SJCRH30 (cell line): Measurements from ENCODE around the gene HTT-AS. TPM values are rescaled to one million over a fixed set of nuclear protein-coding genes. Genes with fewer than 3 reads are reported as not detected.
"Not testable (repeated sequence)": the region's sequence is repeated elsewhere in the genome, so short reads cannot be mapped to it uniquely, and the experiment has no call there.

Experiments used
- DNase-seq, 2 experiments: peaks; one replicate each; pipeline ENCODE4 v3.0.0-alpha.2; 2015 to 2020
- H3K27ac ChIP-seq: fragments of 250-450 bp; sonication (Bioruptor Pico); 2 replicates; pipeline ENCODE4 v1.5.1; 2020; ENCODE audit warnings: mild to moderate bottlenecking, moderate library complexity
- H3K27me3 ChIP-seq: fragments of 250-450 bp; sonication (Bioruptor Pico); 2 replicates; pipeline ENCODE4 v1.5.1; 2020; ENCODE audit warnings: mild to moderate bottlenecking, moderate library complexity
- H3K36me3 ChIP-seq: fragments of 250-450 bp; sonication (Bioruptor Pico); 2 replicates; pipeline ENCODE4 v1.5.1; 2020; ENCODE audit warnings: mild to moderate bottlenecking, moderate library complexity
- H3K4me1 ChIP-seq: fragments of 250-450 bp; sonication (Bioruptor Pico); 2 replicates; pipeline ENCODE4 v1.5.1; 2020; ENCODE audit warnings: mild to moderate bottlenecking, moderate library complexity
- H3K4me3 ChIP-seq: fragments of 250-450 bp; sonication (Bioruptor Pico); 2 replicates; pipeline ENCODE4 v1.5.1; 2020; ENCODE audit warnings: mild to moderate bottlenecking, moderate library complexity
- H3K9me3 ChIP-seq: fragments of 250-450 bp; sonication (Bioruptor Pico); replicated peaks from 2 replicates; pipeline ENCODE4 v1.5.1; 2020; ENCODE audit warnings: mild to moderate bottlenecking, moderate library complexity
- total RNA-seq: library from RNA; depleted of rRNA; stranded (reverse); fragments of >200 nt; shearing (Covaris generic); gene quantifications from 2 replicates; pipeline ENCODE4 v1.2.3, GENCODE V29; 2014

The HTT-AS gene
- total RNA-seq, 1 experiment from 2014 or later = not detected

DNA sequence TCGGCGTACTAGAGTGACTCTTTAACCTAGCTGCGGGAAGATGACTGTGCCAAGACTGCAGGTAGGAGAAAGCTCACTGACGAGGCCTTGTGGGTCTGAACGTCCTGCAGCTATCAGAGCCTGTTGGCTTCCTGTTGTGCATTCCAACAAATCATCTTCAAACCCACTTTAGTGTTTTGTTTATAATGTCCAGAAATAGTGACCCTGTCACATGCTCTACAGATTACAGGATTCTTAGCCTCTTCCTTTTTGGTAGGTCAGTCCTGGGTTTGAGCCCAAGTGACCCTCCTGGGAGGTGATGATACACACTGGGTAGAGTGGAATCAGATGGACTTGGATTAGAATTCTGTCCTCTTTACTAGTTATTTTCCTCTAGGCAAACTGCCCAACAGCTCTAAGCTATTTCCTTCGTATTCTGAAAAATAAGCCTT, 33.4 kb upstream of the HTT-AS start:
- Histone ChIP-seq H3K27ac (no peak overlapping the region), H3K36me3 (peaks cover 64% of the 10 kb centered on the region)
- DNase-seq = no peak

GRCh38 chr4:3107271-3107670, 32.9 kb upstream of the HTT-AS start:
- Histone ChIP-seq H3K36me3 (peaks cover 62% of the 10 kb centered on the region), H3K9me3 (no peaks in the 10 kb centered on the region), H3K4me3 (no peak overlapping the region), H3K27ac (no peak overlapping the region), H3K4me1 (no peaks in the 10 kb centered on the region), H3K27me3 (no peaks in the 10 kb centered on the region)
- DNase-seq = no peak

More for the DNA sequence above, 33.4 kb upstream of the HTT-AS start:
- no peaks in the 10 kb centered on the region for H3K4me1 ChIP-seq
- H3K9me3 ChIP-seq = no peaks in the 10 kb centered on the region
- H3K27me3 ChIP-seq = no peaks in the 10 kb centered on the region
- no peak overlapping the region for H3K4me3 ChIP-seq

DNA sequence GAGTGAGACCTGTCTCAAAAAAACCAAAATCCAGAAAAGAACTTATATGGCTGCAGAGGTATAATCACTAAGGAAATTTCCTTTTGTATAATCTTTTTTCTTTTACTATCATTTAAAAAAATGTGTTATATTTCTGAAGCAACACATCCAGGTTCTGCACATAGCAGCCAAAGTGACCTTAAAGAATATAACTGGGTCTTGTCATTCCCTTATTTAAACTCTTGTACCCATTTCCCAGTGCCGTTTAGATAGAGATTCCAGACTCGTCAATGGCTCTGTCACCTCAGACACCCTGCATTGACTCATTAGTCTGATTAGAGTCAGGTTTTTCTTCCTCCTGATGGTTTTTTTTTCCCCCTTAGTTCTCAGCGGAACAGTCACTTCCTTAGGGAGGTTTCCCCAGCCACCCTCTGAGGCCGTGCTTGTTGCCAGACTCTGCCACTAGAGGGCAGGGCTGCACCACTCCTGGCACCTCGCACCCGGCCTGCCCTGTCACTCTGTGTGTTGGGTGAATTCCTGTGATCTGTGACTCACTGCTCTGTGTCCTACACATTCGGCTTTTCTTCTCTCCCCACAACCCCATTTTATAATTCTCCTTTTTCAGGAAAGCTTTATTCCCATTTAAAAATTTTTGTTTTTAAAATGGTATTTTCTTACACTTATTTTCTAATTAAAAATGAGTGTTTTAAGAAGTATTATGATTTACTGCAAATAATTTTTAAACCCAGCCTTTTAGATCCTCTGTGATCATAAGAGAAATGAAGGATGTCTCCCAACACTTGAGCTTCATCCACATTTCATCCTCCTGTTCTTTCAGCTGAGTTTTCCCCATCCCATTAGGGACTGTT, 32.2 kb upstream of the HTT-AS start:
- H3K27ac ChIP-seq = no peak overlapping the region
- no peaks in the 10 kb centered on the region for H3K9me3 ChIP-seq
- no peak overlapping the region for H3K4me3 ChIP-seq
- H3K36me3 ChIP-seq = peaks cover 55% of the 10 kb centered on the region
- no peaks in the 10 kb centered on the region for H3K27me3 ChIP-seq
- no peaks in the 10 kb centered on the region for H3K4me1 ChIP-seq
- peak; percentile 79 to 89 for DNase-seq

DNA sequence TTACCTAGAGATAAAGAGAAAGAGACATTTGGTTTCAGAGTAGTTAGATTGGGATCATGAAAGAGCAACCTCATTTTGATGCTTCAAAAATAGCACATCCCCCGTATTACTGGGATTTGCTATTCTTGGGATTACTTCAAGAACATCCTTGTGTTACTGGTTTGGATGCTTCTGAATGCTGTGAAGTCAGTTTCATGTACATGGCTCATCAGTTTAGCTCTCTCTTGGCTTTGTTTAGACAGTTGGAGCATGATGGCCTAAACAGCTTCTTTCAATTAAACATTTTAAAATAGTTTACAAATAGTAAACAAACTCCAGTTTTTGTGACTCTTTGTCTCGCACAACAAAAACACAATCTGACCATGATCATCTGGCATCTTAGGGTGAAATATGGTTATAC, 24.0 kb upstream of the HTT-AS start:
- Histone ChIP-seq H3K4me1 (no peaks in the 10 kb centered on the region), H3K36me3 (peaks cover 25% of the 10 kb centered on the region), H3K27me3 (no peaks in the 10 kb centered on the region), H3K9me3 (no peaks in the 10 kb centered on the region), H3K27ac (no peak overlapping the region), H3K4me3 (no peak overlapping the region)
- no peak for DNase-seq

DNA sequence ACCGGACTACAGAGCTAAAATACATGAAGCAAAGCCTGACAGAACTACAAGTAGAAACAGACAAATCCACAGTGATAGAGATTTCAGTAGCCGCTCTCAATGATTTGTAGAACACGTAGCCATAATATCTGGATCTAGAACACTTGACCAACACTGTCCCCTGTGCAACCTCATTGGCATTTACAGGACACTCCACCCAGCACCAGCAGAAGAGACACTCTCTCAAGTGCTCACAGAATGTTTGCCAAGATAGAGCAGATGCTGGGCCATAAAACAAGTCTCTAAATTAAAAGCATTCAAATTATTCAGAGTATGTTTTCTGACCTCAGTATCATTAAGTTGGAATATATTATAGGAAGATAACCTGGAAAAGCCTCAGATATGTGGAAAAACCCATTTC, 21.9 kb upstream of the HTT-AS start:
- peaks cover 30% of the 10 kb centered on the region for H3K36me3 ChIP-seq
- DNase-seq = no peak
- H3K4me1 ChIP-seq = no peaks in the 10 kb centered on the region
- no peaks in the 10 kb centered on the region for H3K9me3 ChIP-seq
- no peaks in the 10 kb centered on the region for H3K27me3 ChIP-seq
- no peak overlapping the region for H3K27ac ChIP-seq
- no peak overlapping the region for H3K4me3 ChIP-seq

DNA sequence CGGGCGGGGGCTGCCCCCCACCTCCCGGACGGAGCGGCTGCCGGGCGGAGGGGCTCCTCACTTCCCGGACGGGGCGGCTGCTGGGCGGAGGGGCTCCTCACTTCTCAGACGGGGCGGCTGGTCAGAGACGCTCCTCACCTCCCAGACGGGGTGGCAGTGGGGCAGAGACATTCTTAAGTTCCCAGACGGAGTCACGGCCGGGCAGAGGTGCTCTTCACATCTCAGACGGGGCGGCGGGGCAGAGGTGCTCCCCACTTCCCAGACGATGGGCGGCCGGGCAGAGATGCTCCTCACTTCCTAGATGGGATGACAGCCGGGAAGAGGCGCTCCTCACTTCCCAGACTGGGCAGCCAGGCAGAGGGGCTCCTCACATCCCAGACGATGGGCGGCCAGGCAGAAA, 20.4 kb upstream of the HTT-AS start:
- not testable (repeated sequence) for H3K4me3 ChIP-seq, H3K9me3 ChIP-seq, H3K4me1 ChIP-seq, H3K27me3 ChIP-seq, H3K27ac ChIP-seq, DNase-seq
- H3K36me3 ChIP-seq = peaks cover 37% of the 10 kb centered on the region

- Histone ChIP-seq H3K9me3 (no peaks in the 10 kb centered on the region), H3K27me3 (no peaks in the 10 kb centered on the region), H3K4me3 (no peak overlapping the region), H3K36me3 (peaks cover 62% of the 10 kb centered on the region), H3K4me1 (no peaks in the 10 kb centered on the region), H3K27ac (no peak overlapping the region)
- no peak for DNase-seq
These were observed 17.1 kb upstream of the HTT-AS start for GRCh38 chr4:3091464-3091863.

GRCh38 chr4:3087115-3087797, 12.9 kb upstream of the HTT-AS start:
- Histone ChIP-seq H3K27me3 (no peaks in the 10 kb centered on the region), H3K36me3 (peaks cover 41% of the 10 kb centered on the region), H3K27ac (no peak overlapping the region), H3K9me3 (no peaks in the 10 kb centered on the region), H3K4me3 (no peak overlapping the region), H3K4me1 (no peaks in the 10 kb centered on the region)
- no peak for DNase-seq

DNA sequence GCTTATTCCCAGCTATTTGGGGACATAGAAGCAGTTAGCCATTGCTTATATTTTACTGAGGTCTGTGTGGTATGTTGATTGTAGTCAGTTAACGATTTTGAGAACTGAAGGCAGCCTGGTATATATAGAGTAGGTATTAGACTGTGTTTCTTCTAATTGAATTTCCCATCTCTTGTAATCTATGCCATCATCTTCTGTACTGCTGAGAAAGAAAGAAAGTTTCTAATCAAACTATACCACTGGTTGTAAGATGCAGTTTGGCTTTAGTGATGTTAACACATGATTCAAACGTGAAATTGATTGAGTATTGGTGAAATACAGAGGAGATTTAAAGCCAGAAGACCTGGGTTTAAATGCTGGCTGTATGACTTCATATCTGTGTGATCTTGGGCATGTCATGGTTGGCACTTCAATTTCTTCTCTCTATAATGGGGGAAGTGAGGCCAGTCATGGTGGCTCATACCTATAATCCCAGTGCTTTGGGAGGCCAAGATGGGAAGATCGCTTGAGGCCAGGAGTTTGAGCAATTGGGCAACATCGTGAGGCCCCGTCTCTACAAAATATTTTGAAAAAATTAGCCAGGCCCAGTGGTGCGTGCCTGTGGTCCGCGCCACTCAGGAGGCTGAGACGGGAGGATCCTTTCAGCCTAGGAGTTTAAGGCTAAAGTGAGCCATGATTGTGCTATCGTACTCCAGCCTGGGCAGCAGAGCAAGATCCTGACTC, 11.8 kb upstream of the HTT-AS start:
- Histone ChIP-seq H3K4me3 (no peak overlapping the region), H3K36me3 (peaks cover 40% of the 10 kb centered on the region), H3K27me3 (no peaks in the 10 kb centered on the region), H3K9me3 (no peaks in the 10 kb centered on the region), H3K27ac (no peak overlapping the region), H3K4me1 (no peaks in the 10 kb centered on the region)
- no peak for DNase-seq

DNA sequence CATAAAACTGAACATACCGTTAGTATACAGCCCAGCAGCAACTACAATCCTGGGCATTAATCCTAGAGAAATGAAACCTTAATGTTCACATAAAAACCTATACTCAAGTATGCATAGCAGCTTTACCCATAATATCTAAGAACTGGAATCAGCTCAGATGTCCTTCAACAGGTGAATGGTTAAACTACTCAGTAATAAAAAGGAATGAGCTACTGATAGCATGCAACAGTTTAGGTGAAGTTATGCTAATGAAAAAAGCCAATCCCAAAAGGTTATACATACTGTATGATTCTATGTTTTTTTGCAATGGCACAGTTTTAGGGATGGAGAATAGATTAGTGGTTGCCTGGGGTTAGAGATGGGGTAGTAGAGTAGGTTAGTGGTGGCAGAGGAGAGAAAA, 9.4 kb upstream of the HTT-AS start:
- peaks cover 18% of the 10 kb centered on the region for H3K36me3 ChIP-seq
- H3K27me3 ChIP-seq = no peaks in the 10 kb centered on the region
- no peak for DNase-seq
- no peak overlapping the region for H3K4me3 ChIP-seq
- no peak overlapping the region for H3K27ac ChIP-seq
- no peaks in the 10 kb centered on the region for H3K4me1 ChIP-seq
- H3K9me3 ChIP-seq = no peaks in the 10 kb centered on the region

GRCh38 chr4:3082925-3083515, 8.7 kb upstream of the HTT-AS start:
- DNase-seq = no peak
- H3K4me3 ChIP-seq = no peak overlapping the region
- H3K27me3 ChIP-seq = no peaks in the 10 kb centered on the region
- no peaks in the 10 kb centered on the region for H3K4me1 ChIP-seq
- H3K9me3 ChIP-seq = no peaks in the 10 kb centered on the region
- peaks cover 12% of the 10 kb centered on the region for H3K36me3 ChIP-seq
- no peak overlapping the region for H3K27ac ChIP-seq

GRCh38 chr4:3079694-3080123, 5.4 kb upstream of the HTT-AS start:
- no peak overlapping the region for H3K27ac ChIP-seq
- no peaks in the 10 kb centered on the region for H3K27me3 ChIP-seq
- no peak for DNase-seq

DNA sequence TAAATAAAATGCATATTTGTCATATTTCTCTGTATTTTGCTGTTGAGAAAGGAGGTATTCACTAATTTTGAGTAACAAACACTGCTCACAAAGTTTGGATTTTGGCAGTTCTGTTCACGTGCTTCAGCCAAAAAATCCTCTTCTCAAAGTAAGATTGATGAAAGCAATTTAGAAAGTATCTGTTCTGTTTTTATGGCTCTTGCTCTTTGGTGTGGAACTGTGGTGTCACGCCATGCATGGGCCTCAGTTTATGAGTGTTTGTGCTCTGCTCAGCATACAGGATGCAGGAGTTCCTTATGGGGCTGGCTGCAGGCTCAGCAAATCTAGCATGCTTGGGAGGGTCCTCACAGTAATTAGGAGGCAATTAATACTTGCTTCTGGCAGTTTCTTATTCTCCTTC, 3.5 kb upstream of the HTT-AS start:
- H3K36me3 ChIP-seq = no peaks in the 10 kb centered on the region
- no peak overlapping the region for H3K27ac ChIP-seq
- no peak overlapping the region for H3K4me3 ChIP-seq
- H3K9me3 ChIP-seq = no peaks in the 10 kb centered on the region
- no peaks in the 10 kb centered on the region for H3K4me1 ChIP-seq
- no peak for DNase-seq
- no peaks in the 10 kb centered on the region for H3K27me3 ChIP-seq

More at GRCh38 chr4:3079694-3080123, 5.4 kb upstream of the HTT-AS start:
- no peaks in the 10 kb centered on the region for H3K9me3 ChIP-seq
- H3K36me3 ChIP-seq = no peaks in the 10 kb centered on the region
- no peaks in the 10 kb centered on the region for H3K4me1 ChIP-seq
- H3K4me3 ChIP-seq = no peak overlapping the region

DNA sequence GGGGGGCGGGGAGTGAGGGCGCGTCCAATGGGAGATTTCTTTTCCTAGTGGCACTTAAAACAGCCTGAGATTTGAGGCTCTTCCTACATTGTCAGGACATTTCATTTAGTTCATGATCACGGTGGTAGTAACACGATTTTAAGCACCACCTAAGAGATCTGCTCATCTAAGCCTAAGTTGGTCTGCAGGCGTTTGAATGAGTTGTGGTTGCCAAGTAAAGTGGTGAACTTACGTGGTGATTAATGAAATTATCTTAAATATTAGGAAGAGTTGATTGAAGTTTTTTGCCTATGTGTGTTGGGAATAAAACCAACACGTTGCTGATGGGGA, 1.3 kb upstream of the HTT-AS start:
- no peaks in the 10 kb centered on the region; the same call in 1 of the 2 replicates for H3K4me1 ChIP-seq
- H3K9me3 ChIP-seq = no peaks in the 10 kb centered on the region
- DNase-seq = no peak
- peak overlapping the region; percentile 23 for H3K27ac ChIP-seq
- peak overlapping the region; percentile 97 for H3K4me3 ChIP-seq
- no peaks in the 10 kb centered on the region for H3K27me3 ChIP-seq
- H3K36me3 ChIP-seq = no peaks in the 10 kb centered on the region
